GM19025 (cell line): ENCODE data around the gene ANKRD40.
"Not testable (repeated sequence)": the region's sequence is repeated elsewhere in the genome, so short reads cannot be mapped to it uniquely, and the experiment has no call there.

Source experiments
- ATAC-seq: cut with Tn5 transposase; IDR thresholded peaks from one replicate; pipeline ENCODE4 v1.9.1; 2021; ENCODE audit warnings: mild to moderate bottlenecking, low read depth, moderate library complexity; ENCODE audit not compliant: unreplicated experiment

Gene ANKRD40

DNA sequence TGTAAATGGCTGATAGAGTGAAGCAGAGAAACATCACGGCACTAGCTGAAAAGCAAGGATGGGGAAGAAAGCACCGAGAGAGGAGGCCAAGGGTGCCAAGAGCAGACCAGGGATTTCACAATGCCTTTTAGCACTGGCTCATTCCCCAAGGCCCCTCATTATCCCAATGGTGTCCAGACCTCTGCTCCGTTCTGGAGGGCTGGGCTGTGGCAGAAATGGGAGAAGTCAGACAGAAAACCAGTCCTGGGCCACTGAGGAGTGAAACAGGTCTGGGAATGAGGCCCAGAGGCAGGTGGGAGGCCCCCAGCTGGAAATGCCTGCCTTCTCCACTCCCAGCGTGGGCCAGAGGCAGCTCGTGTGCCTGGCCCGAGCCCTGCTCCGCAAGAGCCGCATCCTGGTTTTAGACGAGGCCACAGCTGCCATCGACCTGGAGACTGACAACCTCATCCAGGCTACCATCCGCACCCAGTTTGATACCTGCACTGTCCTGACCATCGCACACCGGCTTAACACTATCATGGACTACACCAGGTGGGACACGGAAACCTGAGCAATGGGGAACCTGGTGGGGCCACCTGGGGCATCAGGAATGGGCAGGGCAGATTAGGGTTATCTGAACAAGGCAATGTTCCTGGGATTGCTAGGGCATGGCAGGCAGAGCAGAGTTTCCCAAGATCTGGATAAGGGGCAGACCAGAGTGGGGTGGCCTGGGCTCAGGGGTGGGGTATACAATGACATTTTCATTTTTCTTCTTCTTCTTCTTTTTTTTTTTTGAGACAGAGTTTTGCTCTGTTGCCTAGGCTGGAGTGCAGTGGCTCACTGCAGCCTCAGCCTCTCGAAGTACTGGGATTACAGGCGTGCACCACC lies 20.3 kb downstream of the ANKRD40 start:
- no peak for ATAC-seq

DNA sequence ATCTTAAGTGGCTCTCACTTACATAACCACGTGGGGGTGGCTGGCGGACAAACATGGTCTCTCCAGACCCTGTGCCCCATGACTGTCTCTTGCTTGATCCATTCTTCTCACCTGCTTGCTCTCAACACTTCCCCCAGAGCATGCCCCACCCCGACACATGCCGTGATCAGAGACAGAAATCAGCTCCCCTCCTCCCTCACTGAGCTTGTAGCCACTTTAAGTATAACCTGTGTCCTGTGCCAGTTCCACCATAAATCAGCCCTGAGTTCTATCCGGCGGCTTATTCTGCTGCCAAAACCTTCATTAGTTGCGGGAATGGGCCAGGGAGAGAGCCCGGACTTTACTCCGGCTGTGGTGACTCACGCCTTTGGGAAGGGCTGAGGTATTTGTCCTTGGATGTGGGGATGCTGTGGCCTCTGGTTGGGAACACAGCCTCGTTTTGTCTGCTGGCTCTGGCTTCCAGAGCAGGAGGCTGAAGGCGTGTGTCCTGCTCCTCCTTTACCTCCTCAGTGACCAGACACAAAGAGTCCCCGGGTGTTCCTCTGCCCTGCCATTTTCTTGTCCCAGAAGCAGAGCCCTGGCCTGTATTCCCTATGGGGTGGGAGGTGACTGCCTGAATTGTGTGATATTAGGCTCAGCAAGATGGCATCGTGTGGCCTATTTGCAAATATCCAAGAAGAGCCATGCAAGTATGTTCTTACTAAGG lies 21.1 kb downstream of the ANKRD40 start:
- ATAC-seq = no peak

DNA sequence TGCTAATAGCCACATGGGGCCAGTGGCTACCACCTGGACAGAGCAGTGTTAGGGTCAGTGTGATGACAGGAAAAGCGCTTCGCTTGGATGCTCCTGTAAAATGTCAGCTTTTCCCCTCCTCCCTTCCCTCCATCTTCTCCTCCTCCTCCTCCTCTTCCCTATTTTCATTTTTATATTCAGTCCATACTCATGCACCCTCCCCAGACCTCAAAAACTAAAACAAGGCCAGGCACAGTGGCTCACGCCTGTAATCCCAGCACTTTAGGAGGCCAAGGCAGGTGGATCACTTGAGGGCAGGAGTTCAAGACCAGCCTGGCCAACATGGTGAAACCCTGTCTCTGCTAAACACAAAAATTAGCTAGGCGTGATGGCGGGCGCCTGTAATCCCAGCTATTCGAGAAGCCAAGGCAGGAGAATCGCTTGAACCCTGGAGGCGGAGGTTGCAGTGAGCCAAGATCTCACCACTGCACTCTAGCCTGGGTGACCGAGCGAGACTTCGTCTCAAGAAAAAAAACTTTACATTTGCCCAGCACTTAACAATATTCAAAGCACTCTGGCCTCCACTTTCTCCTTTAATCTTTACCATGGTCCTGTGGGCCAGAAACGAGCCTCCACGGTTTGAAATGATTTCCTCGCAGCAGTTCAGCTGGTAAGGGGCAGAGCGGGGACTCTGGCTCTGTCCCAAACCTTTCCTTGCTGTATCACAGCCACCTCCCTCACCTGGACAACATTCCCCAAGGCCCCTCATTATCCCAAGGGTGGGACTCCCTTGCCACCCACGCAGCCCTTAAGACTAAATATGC lies 21.8 kb downstream of the ANKRD40 start:
- no peak for ATAC-seq

DNA sequence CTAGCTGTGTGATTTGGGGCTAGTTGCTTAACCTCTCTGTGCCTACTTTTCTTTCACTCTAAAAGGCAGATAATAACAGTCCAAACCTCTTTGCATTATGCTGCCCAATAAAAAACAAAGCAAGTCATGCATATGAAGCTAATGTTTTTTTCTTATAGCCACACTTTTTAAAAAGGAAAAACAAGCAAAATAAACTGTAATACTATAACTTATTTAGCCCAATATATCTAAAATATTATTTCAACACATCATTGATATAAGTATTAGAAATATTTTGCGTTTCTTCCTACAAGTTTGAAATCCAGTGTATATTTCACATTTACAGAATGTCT lies 22.4 kb downstream of the ANKRD40 start:
- ATAC-seq = no peak

DNA sequence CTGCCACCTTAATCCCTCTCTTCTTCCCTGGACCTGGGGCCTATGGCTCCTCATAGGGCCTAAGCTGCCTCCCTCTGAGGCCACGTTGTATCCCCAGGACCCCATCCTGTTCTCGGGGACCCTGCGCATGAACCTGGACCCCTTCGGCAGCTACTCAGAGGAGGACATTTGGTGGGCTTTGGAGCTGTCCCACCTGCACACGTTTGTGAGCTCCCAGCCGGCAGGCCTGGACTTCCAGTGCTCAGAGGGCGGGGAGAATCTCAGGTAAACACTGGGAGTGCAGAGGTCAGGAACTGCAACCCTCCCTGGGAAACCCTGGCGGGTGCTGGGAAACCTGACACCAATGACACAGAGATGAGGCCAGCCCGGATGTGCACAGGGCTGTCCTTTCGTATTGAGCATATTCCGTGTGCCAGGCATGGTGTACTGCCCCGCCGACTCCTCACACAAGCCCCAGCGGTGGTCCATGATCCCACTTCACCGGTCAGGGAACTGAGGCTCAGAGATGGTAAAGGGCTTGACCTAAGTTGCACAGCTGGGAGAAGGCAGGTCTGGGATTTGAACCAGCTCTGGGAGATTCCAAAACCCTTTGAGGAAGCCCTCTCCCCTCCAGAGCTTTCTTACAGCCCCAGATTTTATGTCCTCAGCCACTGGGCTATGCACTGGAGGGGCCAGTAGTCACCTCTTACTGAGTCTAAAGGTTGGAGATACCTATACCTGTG lies 22.9 kb downstream of the ANKRD40 start:
- ATAC-seq = no peak

DNA sequence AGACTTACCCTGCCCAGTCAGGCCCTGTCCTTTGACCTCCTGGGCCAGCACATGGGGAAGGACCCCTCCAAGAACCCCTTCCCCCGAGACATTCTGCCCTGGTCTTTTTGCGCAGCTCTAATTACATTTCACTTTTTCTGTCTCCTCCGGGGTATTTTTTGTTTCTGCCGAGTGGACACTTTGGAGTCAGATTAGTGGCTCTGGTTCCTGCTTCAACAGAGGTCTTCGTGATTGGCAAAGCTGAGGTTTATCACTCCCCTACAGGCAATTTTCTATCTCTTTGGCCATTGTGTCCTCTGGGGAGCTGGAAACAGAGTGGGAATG lies 23.5 kb downstream of the ANKRD40 start:
- no peak for ATAC-seq

DNA sequence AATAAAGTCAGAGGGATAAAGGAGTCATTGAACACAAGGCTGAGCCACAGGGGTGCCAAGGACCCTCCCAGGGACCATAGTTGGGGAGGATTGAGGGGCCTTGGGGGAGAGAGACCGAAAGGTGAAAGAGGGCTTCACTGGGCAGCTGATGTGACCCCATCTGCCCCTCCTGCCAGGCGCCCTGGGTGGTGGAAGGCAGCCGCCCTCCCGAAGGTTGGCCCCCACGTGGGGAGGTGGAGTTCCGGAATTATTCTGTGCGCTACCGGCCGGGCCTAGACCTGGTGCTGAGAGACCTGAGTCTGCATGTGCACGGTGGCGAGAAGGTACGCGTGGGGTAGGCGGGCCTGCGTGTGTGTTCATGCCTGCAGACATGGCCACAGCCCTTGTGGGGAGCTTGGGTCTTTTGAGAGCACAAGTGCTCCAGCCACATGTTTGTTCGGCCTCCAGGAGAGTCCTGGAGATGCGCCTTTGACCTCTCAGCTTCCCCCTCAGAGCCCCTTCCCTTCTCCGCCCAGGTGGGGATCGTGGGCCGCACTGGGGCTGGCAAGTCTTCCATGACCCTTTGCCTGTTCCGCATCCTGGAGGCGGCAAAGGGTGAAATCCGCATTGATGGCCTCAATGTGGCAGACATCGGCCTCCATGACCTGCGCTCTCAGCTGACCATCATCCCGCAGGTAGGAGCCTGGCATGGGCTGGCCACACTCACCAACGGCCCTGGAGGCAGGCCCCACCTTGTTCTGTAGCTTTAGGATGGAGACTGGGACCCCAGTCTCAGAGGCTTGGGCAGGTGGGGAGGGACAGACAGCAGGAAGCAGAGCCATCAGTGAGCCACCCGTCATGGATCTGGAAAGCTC lies 24.1 kb downstream of the ANKRD40 start:
- ATAC-seq = no peak

DNA sequence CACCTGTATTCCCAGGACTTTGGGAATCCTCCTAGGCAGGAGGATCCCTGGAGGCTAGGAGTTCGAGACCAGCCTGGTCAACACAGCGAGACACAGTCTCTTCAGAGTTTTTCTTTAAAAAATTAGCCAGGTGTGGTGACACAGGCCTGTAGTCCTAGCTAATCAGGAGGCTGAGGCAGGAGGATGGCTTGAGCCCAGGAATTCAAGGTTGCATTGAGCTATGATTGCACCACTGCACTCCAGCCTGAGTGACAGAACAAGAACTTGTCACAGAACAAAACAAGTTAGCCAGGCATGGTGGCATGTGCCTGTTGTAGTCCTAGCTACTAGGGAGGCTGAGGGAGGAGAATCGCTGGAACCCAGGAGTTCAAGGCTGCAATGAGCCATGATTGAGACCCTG lies 24.8 kb downstream of the ANKRD40 start:
- no peak for ATAC-seq

DNA sequence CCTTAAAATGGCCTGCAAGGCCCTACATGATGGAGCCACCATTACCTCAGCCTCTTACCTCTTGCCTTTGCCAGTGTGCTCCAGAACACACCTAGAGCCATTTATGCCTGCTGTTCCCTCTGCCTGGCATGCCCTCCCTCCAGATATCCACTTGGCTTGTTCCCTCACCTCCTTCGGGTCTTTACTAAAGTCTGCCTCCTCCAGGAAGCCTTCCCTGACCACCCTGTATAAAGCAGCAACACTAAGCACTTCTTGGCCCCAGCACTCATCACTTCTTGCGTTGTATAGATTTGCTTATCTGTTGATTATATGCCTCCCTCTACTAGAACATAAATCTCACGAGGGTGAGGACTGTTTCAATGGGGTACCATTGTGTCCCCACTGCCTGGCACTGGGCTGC lies 25.3 kb downstream of the ANKRD40 start:
- ATAC-seq = no peak

DNA sequence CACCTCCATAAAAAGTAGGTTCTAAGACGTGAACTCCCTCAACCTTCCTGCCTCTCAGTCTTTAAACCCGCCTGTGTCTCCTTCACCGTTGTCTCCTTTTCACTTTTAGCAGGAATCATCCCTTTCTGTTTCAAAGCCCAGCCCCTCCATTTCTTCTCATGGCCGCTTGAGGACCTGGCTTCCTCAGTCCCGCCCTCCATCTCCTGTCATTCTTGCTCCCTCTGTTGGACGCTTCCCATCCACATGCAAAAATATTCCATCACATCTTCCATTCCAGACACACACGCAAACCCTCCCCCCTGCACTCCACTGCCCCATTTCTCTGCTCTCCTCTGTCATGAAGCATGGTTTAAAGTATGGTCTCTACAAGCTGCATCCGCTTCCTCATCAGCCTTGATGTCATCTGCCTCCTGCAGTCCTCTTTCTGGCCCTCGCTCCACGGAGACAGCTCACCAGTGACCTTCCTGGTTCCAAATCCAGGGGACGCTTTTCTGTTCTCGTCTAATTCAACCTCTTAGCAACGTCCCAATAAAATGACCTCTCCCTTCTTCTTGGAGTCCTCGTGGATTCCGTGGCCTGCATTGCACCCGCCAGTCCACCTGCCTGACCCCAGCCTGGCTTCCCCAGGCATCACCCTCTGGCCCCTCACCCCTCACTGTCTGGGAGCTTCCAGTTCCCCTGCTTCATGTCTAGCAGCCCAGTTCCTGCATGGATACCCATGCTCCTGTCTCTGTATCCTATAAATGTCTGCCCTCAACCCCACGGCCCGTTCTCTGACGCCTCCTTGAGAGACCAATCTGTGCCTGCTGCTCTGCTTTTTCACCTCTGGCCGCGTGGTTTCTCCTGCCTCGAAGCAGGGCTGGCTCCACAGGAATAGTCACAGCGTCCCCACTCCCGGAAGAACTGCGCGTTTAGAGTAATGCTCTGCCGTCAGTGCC lies 26.2 kb downstream of the ANKRD40 start:
- no peak for ATAC-seq

DNA sequence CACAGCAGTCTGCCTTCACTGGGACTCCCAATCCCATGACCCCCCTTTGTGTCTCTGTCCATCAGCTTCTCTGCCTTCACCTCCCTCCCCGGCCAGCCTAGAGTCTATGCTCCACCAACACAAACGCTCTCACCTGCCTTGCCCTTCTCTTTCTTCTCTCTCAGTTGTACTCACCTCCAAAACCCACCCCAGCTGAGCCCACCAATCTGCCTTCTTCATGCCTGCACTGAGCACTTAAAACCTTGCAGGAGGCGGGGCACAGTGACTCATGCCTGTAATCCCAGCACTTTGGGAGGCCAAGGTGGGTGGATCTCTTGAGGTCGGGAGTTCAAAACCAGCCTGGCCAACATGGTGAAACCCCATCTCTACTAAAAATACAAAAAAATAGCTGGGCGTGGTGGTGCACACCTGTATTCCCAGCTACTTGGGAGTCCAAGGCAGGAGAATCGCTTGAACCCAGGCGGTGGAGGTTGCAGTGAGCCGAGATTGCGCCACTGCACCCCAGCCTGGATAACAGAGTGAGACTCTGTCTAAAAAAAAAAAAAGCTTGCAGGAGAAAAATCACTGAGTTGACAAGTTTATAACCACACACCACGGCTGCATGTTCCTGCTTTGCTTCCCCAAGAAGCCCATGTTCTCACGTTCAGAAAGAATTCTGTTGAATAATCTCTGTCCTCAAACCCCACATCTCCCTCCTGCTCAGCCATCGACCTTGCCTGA lies 27.0 kb downstream of the ANKRD40 start:
- ATAC-seq = not testable (repeated sequence)

DNA sequence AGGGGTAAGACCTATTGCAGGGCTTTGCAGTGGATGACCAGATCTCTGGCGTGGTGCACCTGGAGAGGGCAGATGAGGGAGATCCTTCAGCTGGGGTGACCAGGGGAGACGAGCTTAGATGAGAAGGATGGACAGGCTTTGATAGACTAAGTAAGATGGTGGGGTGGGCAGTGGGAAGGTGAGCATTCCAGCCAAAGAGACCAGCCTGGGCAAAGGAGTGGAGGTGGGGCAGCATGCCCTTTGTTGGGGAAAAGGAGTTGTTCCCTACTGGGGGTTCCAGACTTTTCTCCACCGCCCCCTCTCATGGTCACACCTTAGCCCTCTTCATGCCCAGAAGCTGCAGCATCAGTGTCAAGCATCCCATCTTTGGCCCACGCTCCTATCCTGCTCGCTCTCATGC lies 27.6 kb downstream of the ANKRD40 start:
- no peak for ATAC-seq

DNA sequence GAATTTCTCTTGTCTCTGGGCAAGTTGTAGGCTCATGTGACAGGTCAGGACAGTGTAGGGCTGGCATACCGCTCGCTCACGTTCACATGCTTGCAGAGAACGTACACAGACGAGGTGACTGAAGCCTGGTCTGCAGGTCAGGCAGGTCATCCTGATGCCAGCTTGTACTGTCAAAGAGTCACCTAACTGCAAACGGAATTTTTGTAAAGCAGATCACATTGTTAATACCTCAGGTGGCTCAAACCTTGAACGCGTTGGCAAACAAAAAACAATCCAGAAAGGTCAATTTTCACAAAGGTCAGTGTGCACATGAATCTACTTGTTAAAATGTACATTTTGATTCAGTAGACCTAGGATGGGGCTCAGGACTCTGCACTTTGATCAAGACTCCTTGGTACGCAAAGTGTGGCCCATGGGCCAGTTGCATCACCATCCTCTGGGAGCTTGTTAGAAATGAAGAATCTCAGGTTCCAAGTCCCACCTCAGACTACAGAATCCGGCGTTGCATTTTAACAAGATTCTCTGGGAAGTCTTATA lies 28.6 kb downstream of the ANKRD40 start:
- no peak for ATAC-seq

DNA sequence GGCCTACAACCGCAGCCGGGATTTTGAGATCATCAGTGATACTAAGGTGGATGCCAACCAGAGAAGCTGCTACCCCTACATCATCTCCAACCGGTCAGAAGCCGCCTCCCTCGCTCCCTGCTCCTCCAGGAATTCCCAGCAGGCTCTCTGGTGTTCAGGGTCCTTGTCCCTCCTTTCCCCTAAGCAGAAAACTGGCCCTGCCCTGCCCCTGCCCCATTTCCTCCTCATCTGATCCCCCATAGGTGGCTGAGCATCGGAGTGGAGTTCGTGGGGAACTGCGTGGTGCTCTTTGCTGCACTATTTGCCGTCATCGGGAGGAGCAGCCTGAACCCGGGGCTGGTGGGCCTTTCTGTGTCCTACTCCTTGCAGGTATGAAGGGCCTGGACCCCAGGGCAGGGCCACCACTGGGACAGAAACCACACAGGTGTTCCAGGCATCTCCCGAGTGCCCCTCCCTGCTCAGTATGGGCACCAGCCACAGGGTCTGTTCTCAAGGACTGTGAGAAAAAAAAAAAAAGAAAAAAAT lies 29.8 kb downstream of the ANKRD40 start:
- no peak for ATAC-seq

DNA sequence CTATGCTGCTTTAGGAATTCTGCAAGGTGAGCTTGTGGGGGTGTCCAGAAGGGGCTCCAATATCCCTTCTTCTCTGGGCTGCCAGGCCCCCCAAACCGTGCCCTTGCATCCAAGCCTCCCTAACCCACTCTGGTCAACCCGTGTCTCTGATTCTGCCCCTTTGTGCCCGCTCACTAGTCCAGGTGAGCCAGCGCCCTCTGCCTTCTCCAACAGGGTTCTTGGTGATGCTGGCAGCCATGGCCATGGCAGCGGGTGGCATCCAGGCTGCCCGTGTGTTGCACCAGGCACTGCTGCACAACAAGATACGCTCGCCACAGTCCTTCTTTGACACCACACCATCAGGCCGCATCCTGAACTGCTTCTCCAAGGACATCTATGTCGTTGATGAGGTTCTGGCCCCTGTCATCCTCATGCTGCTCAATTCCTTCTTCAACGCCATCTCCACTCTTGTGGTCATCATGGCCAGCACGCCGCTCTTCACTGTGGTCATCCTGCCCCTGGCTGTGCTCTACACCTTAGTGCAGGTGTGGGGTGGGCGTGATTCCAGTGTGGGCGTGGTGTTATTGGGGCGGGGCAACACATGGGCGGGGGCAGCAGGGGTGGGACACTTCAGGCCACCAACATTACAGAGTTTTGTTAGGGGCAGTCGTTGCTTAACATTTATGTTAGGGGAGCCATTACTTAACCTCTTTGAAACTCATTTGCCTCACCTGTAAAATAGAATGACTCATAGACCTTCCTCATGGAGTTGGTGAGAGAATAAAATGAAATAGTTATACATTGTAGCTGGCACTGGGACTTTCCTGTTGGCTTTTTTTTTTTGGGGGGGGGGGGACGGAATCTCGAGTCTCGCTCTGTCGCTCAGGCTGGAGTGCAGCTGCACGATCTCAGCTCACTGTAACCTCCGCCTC lies 31.4 kb downstream of the ANKRD40 start:
- ATAC-seq = no peak

DNA sequence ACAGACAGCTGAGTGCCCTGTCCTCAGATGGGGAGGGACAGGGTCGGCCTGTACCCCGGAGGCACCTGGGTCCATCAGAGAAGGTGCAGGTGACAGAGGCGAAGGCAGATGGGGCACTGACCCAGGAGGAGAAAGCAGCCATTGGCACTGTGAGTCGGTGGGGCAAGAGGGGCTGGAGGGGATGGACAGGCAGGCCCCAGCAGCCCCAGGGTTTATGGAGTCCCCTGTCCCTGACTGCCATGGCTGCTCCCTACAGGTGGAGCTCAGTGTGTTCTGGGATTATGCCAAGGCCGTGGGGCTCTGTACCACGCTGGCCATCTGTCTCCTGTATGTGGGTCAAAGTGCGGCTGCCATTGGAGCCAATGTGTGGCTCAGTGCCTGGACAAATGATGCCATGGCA lies 32.1 kb downstream of the ANKRD40 start:
- no peak for ATAC-seq

DNA sequence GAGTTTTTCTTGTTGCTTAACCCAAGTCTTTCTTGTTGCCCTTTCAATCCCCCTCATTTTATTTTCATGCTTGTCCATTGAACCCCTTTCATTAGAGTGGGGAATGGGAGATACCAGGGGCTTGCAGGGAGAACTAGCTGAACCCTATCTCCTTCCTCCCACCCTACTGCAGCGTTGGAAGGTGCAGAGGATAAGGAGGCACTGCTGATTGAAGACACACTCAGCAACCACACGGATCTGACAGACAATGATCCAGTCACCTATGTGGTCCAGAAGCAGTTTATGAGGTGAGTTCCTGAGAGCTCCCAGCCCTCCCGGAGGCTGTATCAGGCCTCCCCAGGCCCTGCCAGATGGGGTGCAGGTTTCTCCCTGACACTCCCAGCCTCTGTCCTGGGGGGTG lies 32.5 kb downstream of the ANKRD40 start:
- no peak for ATAC-seq
